HG03064 (cell line): Measurements from ENCODE around the gene PPP2R2D.
A peak's percentile ranks its signal among the peaks of the same experiment; 100 is the strongest.
"Not testable (repeated sequence)": the region's sequence is repeated elsewhere in the genome, so short reads cannot be mapped to it uniquely, and the experiment has no call there.

Experiments used
- ATAC-seq: cut with Tn5 transposase; IDR thresholded peaks from one replicate; pipeline ENCODE4 v1.9.1; 2021; ENCODE audit warnings: low read depth; ENCODE audit not compliant: unreplicated experiment

The PPP2R2D gene

GRCh38 chr10:131970946-131971345 lies 70.1 kb downstream of the PPP2R2D start:
- ATAC-seq: no peak

GRCh38 chr10:131971591-131971990 lies 70.8 kb downstream of the PPP2R2D start:
- no peak for ATAC-seq

- no peak for ATAC-seq
Measured at GRCh38 chr10:131972474-131973071, 71.8 kb downstream of the PPP2R2D start.

- no peak for ATAC-seq
Measured at GRCh38 chr10:131973160-131973951, 72.5 kb downstream of the PPP2R2D start.

- ATAC-seq: no peak
Measured at GRCh38 chr10:131974034-131974817, 73.4 kb downstream of the PPP2R2D start.

- no peak for ATAC-seq
Measured at GRCh38 chr10:131975003-131975402, 74.2 kb downstream of the PPP2R2D start.

- no peak for ATAC-seq
Measured at GRCh38 chr10:131975796-131976195, 75.0 kb downstream of the PPP2R2D start.

GRCh38 chr10:131977323-131978096 lies 76.7 kb downstream of the PPP2R2D start:
- ATAC-seq: no peak

GRCh38 chr10:131978366-131978765 lies 77.6 kb downstream of the PPP2R2D start:
- no peak for ATAC-seq

GRCh38 chr10:131978851-131979250 lies 78.0 kb downstream of the PPP2R2D start:
- no peak for ATAC-seq

GRCh38 chr10:131979336-131979735 lies 78.5 kb downstream of the PPP2R2D start:
- ATAC-seq: no peak

GRCh38 chr10:131979821-131980270 lies 79.0 kb downstream of the PPP2R2D start:
- ATAC-seq: no peak

- no peak for ATAC-seq
Measured at GRCh38 chr10:131980321-131980720, 79.5 kb downstream of the PPP2R2D start.

GRCh38 chr10:131980761-131981428 lies 80.1 kb downstream of the PPP2R2D start:
- ATAC-seq: no peak

GRCh38 chr10:131981429-131982184 lies 80.8 kb downstream of the PPP2R2D start, which contains the start of gene BNIP3:
Gene BNIP3 (minus strand): TSS chr10:131981923. CDS start chr10:131981806, 117 bp downstream.
- peak; percentile 85 for ATAC-seq

- peak; percentile 24 for ATAC-seq
Measured at GRCh38 chr10:131982185-131982756, 81.5 kb downstream of the PPP2R2D start.

- no peak for ATAC-seq
Measured at GRCh38 chr10:131982796-131983195, 82.0 kb downstream of the PPP2R2D start.

- ATAC-seq: no peak
Measured at GRCh38 chr10:131983780-131984179, 83.0 kb downstream of the PPP2R2D start.

GRCh38 chr10:131986851-131987250 lies 86.0 kb downstream of the PPP2R2D start:
- ATAC-seq: not testable (repeated sequence)
